ENCODE measurements around the gene OR51E1.

The OR51E1 gene

DNA sequence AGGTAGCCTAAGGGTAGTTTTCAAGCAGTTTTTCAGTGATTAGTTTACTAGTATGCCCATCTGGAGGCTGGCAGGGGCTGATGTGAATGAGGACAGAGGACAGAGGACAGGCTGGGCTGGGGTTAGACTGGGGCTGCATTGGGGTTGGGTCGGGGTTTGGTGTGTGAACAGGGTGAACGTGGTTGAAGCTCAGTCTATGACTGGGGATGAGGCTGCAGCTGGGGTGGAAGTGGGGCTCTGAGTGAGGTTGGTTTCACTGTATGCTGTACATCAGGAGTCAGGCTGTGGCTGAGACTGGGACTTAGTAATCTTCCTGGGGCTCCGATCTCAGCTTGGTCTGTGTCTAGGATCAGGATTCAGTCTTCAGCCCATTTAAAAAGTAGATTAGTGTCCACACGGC, 451 bp downstream of the OR51E1 start:
- no peak overlapping the region for H3K4me3 ChIP-seq (ENCODE audit: low read depth, low read length)
- DNase-seq (ENCODE audit: low read depth), result no peak

- DNase-seq (ENCODE audit: low read depth), result no peak
Measured at GRCh38 chr11:4645974-4646373, 2.2 kb downstream of the OR51E1 start.

DNA sequence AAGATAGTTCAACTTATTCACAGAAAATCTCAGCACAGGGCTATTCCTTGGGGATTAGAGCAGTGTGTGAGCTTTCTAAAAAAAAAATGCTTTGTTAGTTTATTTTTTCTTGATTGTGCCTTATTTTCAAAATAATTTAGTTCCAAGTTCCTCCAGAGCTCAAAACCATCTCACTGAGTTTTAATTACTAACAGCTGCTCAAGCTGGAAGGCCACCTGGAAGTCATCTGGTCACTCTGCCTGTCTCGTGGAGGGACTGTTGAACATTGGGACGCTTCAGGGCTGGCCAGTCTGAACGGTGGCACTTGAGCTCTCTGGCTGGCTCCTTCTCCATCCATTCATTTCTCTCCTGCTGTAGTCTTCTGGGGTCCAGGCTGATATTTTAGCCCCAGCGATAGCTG, 4.0 kb downstream of the OR51E1 start:
- DNase-seq (ENCODE audit: low read depth), result no peak
- H3K4me3 ChIP-seq (ENCODE audit: low read depth, low read length), result no peak overlapping the region

More at GRCh38 chr11:4645974-4646373, 2.2 kb downstream of the OR51E1 start:
- H3K4me3 ChIP-seq (ENCODE audit: low read depth, low read length), result no peak overlapping the region

- no peak for DNase-seq (ENCODE audit: low read depth)
- no peak overlapping the region for H3K4me3 ChIP-seq (ENCODE audit: low read depth, low read length)
Measured at GRCh38 chr11:4654635-4655369, 11.0 kb downstream of the OR51E1 start.

GRCh38 chr11:4658629-4659445, 15.1 kb downstream of the OR51E1 start:
- no peak overlapping the region for H3K4me3 ChIP-seq (ENCODE audit: low read depth, low read length)
- DNase-seq (ENCODE audit: low read depth), result no peak

DNA sequence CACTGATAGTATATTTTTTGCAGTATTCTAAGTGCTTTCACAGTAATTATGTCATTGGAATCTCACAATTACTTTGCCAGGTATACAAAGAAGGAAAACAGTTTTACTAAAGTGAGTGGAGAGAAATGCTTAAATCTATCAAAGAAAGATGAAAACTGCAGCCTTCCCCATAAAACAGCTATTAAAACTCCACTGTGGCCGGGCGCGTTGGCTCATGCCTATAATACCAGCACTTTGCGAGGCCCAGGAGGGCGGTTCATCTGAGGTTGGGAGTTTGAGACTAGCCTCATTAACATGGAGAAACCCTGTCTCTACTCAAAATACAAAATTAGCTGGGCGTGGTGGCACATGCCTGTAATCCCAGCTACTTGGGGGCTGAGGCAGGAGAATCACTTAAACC, 19.1 kb downstream of the OR51E1 start:
- H3K4me3 ChIP-seq (ENCODE audit: low read depth, low read length), result no peak overlapping the region
- DNase-seq (ENCODE audit: low read depth), result no peak

DNA sequence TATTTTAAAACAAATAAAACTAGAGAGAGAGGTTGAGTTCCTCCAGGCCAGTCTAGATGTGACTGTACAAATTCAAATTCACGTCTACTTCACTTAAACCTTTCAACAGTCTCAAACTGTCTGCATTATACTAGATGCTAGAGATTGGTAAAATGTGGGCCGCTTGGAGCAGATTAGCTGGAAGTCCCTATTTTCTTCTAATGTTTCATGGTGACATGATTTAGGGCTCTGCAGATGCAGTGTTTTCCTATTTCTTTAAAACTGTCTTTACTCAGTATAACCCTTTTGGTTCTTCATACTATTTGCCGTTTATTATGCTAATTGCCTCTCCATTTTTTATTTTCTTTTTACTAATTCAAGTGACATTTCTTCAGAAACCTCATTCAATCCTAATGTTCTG, 20.4 kb downstream of the OR51E1 start:
- no peak overlapping the region for H3K4me3 ChIP-seq (ENCODE audit: low read depth, low read length)
- DNase-seq (ENCODE audit: low read depth), result no peak

DNA sequence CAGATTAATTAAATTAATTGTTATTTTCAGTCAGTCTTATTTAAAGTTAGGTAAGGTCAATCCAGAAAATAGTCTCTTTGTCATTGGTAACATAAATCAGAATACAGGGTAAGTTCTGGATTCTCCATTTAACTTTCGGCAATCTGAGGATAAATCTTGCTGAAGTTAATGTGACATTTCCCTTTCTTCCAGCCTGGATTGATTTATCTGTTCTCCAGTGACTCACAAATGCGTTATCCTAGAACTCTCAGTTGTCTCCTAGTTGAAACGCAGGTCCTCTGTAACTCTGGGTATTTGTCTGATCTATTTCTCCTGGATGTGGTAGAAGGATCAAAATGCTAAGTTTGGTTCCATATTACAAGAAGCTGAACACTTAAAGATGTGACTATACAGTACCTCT, 21.0 kb downstream of the OR51E1 start:
- no peak for DNase-seq (ENCODE audit: low read depth)
- H3K4me3 ChIP-seq (ENCODE audit: low read depth, low read length), result no peak overlapping the region

- no peak for DNase-seq (ENCODE audit: low read depth)
- H3K4me3 ChIP-seq (ENCODE audit: low read depth, low read length), result no peak overlapping the region
Measured at GRCh38 chr11:4665424-4665823, 21.6 kb downstream of the OR51E1 start.

DNA sequence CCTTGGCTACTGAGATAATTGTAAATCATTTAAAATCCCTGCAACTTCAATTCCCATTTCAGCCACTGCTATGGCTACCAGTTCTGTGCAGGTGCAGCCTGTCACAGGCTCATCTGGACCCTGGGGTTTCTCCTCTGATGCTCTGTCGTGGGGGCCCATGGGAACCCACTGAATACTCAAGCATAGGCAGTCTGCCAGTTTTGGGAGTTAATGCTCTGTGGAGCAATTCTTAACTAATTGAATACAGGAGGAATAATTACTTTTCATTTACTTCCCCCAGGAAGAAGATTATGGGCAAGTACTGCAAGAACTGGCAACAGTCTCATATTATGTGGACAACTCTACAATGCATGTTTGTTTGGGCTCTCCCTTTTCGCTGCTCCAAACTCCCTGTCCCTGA, 28.0 kb downstream of the OR51E1 start:
- no peak for DNase-seq (ENCODE audit: low read depth)
- no peak overlapping the region for H3K4me3 ChIP-seq (ENCODE audit: low read depth, low read length)

GRCh38 chr11:4672470-4672869, 28.7 kb downstream of the OR51E1 start:
- no peak for DNase-seq (ENCODE audit: low read depth)
- no peak overlapping the region for H3K4me3 ChIP-seq (ENCODE audit: low read depth, low read length)

DNA sequence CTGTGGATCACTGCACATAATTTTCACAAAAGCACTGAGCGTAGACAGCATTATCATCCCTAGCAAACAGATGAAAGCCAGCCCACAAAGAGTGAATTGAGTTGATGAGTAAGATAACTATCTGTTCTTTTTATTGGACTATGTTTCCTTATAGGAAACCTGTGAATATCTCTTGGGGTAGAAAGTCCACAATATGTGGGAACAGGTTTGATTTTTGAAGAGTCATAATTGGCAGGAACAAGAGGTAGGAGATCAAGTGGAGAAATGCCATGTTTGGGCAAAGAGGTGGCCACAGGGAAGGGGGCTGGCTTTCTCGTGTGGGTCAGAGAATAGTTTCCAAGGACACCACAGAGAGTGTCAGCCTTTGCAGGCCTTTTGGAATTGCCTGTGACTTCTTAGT, 30.0 kb downstream of the OR51E1 start:
- DNase-seq (ENCODE audit: low read depth), result no peak
- H3K4me3 ChIP-seq (ENCODE audit: low read depth, low read length), result no peak overlapping the region

- DNase-seq (ENCODE audit: low read depth), result no peak
- no peak overlapping the region for H3K4me3 ChIP-seq (ENCODE audit: low read depth, low read length)
Measured at GRCh38 chr11:4677948-4678347, 34.2 kb downstream of the OR51E1 start.

GRCh38 chr11:4680341-4680740, 36.6 kb downstream of the OR51E1 start:
- no peak overlapping the region for H3K4me3 ChIP-seq (ENCODE audit: low read depth, low read length)
- no peak for DNase-seq (ENCODE audit: low read depth)

GRCh38 chr11:4682623-4683419, 39.0 kb downstream of the OR51E1 start:
- H3K4me3 ChIP-seq (ENCODE audit: low read depth, low read length), result no peak overlapping the region
- no peak for DNase-seq (ENCODE audit: low read depth)

GRCh38 chr11:4684631-4685285, 41.0 kb downstream of the OR51E1 start:
- DNase-seq (ENCODE audit: low read depth), result no peak
- H3K4me3 ChIP-seq (ENCODE audit: low read depth, low read length), result no peak overlapping the region

- no peak overlapping the region for H3K4me3 ChIP-seq (ENCODE audit: low read depth, low read length)
Measured at GRCh38 chr11:4695442-4695841, 51.7 kb downstream of the OR51E1 start.

DNA sequence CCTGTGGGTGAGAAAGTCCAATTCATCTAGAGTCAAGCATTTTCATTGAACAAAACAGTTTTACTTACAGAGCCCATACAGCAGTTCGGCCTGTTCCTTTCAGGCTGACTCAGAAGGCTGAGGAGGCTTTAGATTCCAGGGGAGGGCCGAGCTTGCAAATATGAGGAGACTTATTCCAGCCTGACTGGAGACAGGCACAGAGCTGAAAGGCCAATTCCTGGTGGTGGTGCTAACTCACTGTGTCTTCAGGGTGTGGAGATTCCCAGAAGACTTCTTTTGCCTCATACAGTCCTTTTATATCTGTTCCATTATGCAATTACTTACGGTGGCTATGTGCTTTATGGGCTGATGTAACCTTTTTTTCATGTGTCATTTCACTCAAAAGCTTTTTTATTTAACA, 53.8 kb downstream of the OR51E1 start, which contains the start of gene OR51E2:
OR51E2 (minus strand) TSS at position 269 of the 400 bp plus-strand sequence. CDS start 15,142 bp downstream, outside the sequence.
- no peak within 1 kb of the TSS for H3K4me3 ChIP-seq (ENCODE audit: low read depth, low read length)
- DNase-seq (ENCODE audit: low read depth), result peak; percentile 36

More at GRCh38 chr11:4695442-4695841, 51.7 kb downstream of the OR51E1 start:
- DNase-seq (ENCODE audit: low read depth), result no peak

DNA sequence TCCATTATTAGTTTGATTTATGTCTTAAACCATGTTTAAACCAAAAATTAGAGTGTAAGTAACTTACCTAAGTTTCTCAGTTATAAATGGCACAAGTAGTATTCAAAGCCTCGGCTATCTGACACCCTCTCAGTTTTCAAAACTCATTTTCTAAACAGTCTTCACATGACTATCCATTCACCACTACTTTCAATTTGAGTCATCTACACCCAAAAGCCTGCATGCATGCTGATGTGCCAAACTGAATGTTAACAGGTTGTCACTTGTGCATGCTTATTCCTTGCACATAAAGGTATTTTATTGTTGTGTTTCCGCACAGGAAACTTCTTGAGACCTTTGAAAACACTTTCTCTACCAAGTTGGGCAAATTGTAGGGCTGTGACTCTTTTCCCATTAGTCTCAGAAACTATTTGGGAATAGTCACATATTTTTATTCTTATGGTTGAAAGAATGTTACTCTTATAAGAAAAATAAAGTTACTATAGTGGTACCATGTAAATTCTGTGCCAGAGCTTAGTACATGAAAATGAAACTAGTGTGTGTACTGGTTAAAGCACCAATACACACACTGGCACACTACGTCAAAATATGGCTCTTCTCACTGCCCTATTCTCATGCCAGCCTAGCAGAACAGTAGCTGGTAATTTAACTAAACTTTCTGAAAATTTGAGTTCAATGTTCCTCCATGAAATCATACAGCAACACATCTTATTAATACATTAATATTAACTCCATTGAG, 56.1 kb downstream of the OR51E1 start:
- no peak overlapping the region for H3K4me3 ChIP-seq (ENCODE audit: low read depth, low read length)
- no peak for DNase-seq (ENCODE audit: low read depth)

Data from skeletal muscle cell (primary cell).